Endothelial cell of umbilical vein (primary cell): ENCODE measurements around the gene GLCE. TPM values are rescaled to one million over a fixed set of nuclear protein-coding genes. Genes with fewer than 3 reads are reported as not detected.

Source experiments
- BruUV-seq: library from RNA; stranded (reverse); fragments of 400-500 nt; replicated peaks from 2 replicates; lab custom pipeline; 2021; lab: Mats Ljungman, UMichigan
- CTCF ChIA-PET: fragments of 300-600, 350-600 bp; sonication (Branson Sonifier 250); formaldehyde crosslinking; loops from one replicate; lab custom pipeline; 2021; ENCODE audit warnings: antibody characterized with exemption, inconsistent platforms; lab: Charles Lee
- POLR2A ChIA-PET: fragments of 300-600, 350-600 bp; sonication (Branson Sonifier 250); formaldehyde crosslinking; loops from one replicate; lab custom pipeline; 2021; ENCODE audit warnings: antibody characterized with exemption, inconsistent platforms; lab: Charles Lee
- DNase-seq: peaks from one replicate; pipeline ENCODE4 v3.0.0-alpha.2; 2011; ENCODE audit warnings: low read depth, low spot score
- FAIRE-seq: peaks from 2 replicates; lab custom pipeline; 2011; peaks lifted over from hg19 to GRCh38; lab: Jason Lieb, UNC
- H2AFZ ChIP-seq: 2 replicates; pipeline ENCODE4 v1.6.0; 2012; ENCODE audit warnings: low read depth, low read length, control low read depth, inconsistent platforms
- H3K27ac ChIP-seq: 2 replicates; pipeline ENCODE4 v1.5.1; 2011; ENCODE audit warnings: low read depth, mild to moderate bottlenecking, control low read depth, low read length, moderate library complexity; ENCODE audit not compliant: insufficient read depth
- H3K27me3 ChIP-seq, 2 experiments: 2 replicates each; pipeline versions ENCODE4 v1.6.0 to v1.6.1; 2011; ENCODE audit warnings: low read length in 2 of 2, mixed read lengths in 1 of 2; ENCODE audit not compliant: control insufficient read depth in 2 of 2, insufficient read depth in 2 of 2
- H3K36me3 ChIP-seq, 2 experiments: 2 replicates in 1 of 2; 3 replicates in 1 of 2; pipeline ENCODE4 v1.5.1; 2011; ENCODE audit warnings: low read length in 2 of 2, mild to moderate bottlenecking in 1 of 2, moderate library complexity in 1 of 2; ENCODE audit not compliant: control insufficient read depth in 2 of 2, insufficient read depth in 2 of 2; ENCODE audit errors: extremely low read depth in 1 of 2
- H3K4me1 ChIP-seq: 3 replicates; pipeline ENCODE4 v1.5.1; 2011; ENCODE audit warnings: mild to moderate bottlenecking, low read length; ENCODE audit not compliant: control insufficient read depth, insufficient read depth; ENCODE audit errors: extremely low read depth
- H3K4me2 ChIP-seq: 2 replicates; pipeline ENCODE4 v1.6.1; 2011; ENCODE audit warnings: low read length, control low read depth, mixed read lengths; ENCODE audit not compliant: insufficient read depth
- H3K4me3 ChIP-seq, 3 experiments: fragments of 200-600 bp in 1 of 3; sonication (generic), shearing (Covaris generic) in 1 of 3; replicated peaks in 1 of 3; 2 replicates each; pipeline ENCODE4 v1.5.1; 2011 to 2016; ENCODE audit warnings: control low read depth in 3 of 3, low read length in 3 of 3, mild to moderate bottlenecking in 2 of 3, inconsistent platforms in 1 of 3, low read depth in 1 of 3, moderate library complexity in 1 of 3; ENCODE audit not compliant: insufficient read depth in 1 of 3
- H3K79me2 ChIP-seq: 2 replicates; pipeline ENCODE4 v1.6.0; 2012; ENCODE audit warnings: low read length, inconsistent platforms; ENCODE audit not compliant: control insufficient read depth, insufficient read depth
- H3K9ac ChIP-seq: replicated peaks from 2 replicates; pipeline ENCODE3; 2011; ENCODE audit warnings: low read length, control low read depth; ENCODE audit not compliant: insufficient read depth; ENCODE audit errors: extremely low read depth
- H3K9me1 ChIP-seq: replicated peaks from 3 replicates; pipeline ENCODE4 v1.6.0; 2011; ENCODE audit warnings: mild to moderate bottlenecking, low read length; ENCODE audit not compliant: control insufficient read depth, insufficient read depth; ENCODE audit errors: extremely low read depth
- H3K9me3 ChIP-seq: replicated peaks from 2 replicates; pipeline ENCODE4 v1.5.1; 2012; ENCODE audit warnings: low read length, inconsistent platforms; ENCODE audit not compliant: control insufficient read depth, insufficient read depth
- H4K20me1 ChIP-seq: replicated peaks from 2 replicates; pipeline ENCODE3; 2011; ENCODE audit warnings: mild to moderate bottlenecking, low read length; ENCODE audit not compliant: control insufficient read depth, insufficient read depth; ENCODE audit errors: extremely low read depth
- EZH2 ChIP-seq: IDR thresholded peaks from 2 replicates; pipeline ENCODE4 v1.6.1; 2012; ENCODE audit warnings: borderline replicate concordance, low read depth, mild to moderate bottlenecking, moderate library complexity, low read length, inconsistent platforms; ENCODE audit not compliant: severe bottlenecking
- GATA2 ChIP-seq: IDR thresholded peaks from 2 replicates; pipeline ENCODE4 v1.7.0; 2011; ENCODE audit warnings: low read depth, mild to moderate bottlenecking, moderate library complexity, mixed read lengths, low read length; ENCODE audit not compliant: insufficient read length, insufficient read depth
- JUN ChIP-seq: IDR thresholded peaks from 2 replicates; pipeline ENCODE4 v1.6.1; 2011; ENCODE audit warnings: borderline replicate concordance, low read depth; ENCODE audit not compliant: insufficient read length, insufficient read depth
- MAX ChIP-seq: IDR thresholded peaks from 2 replicates; pipeline ENCODE4 v1.6.1; 2011; ENCODE audit not compliant: insufficient read depth, insufficient read length
- MYC ChIP-seq: IDR thresholded peaks from one replicate; pipeline ENCODE4 v1.6.1; 2011; ENCODE audit warnings: mild to moderate bottlenecking, low read depth, low read length
- POLR2A ChIP-seq: IDR thresholded peaks from 2 replicates; pipeline ENCODE4 v1.6.1; 2012; ENCODE audit warnings: low read depth, mild to moderate bottlenecking, control low read depth, low read length
- dilution Hi-C: fragments of 300-500 bp; cut with MboI; formaldehyde crosslinking; loops from one replicate; pipeline ENCODE4 v1.15.0; 2019; ENCODE audit warnings: low sequenced_read_pairs; ENCODE audit not compliant: extremely low pct_ligation_motif_present
- intact Hi-C: fragments of 100-400 bp; cut with micrococcal nuclease; formaldehyde crosslinking; loops from one replicate; pipeline ENCODE4 v1.10.0; 2022
- polyA plus RNA-seq, 4 experiments: library from polyadenylated mRNA; depleted of rRNA in 3 of 4; stranded (reverse) in 3 of 4; unstranded in 1 of 4; fragments of >200 nt; gene quantifications; 2 replicates each; pipeline versions ENCODE4 v1.2.1 to v1.2.3, GENCODE V29; 2011 to 2012; ENCODE audit warnings: missing spikeins in 1 of 4
- total RNA-seq: library from RNA; stranded (reverse); gene quantifications from 2 replicates; pipeline ENCODE4 v1.2.3, GENCODE V29; 2021
- TF ChIP-seq, protein P1 (sequence below), 2 donors: IDR thresholded peaks; 1 replicate in 1 of 2; 2 replicates in 1 of 2; pipeline ENCODE4 v1.5.1; 2011; ENCODE audit warnings: low read length in 2 of 2, mild to moderate bottlenecking in 2 of 2, moderate library complexity in 2 of 2, control low read depth in 1 of 2, inconsistent platforms in 1 of 2, low read depth in 1 of 2; ENCODE audit not compliant: insufficient read depth in 1 of 2; ENCODE audit errors: extremely low read depth in 1 of 2

GLCE gene
- total and polyA plus RNA-seq, 2 donors (not counting 3 experiments of a cell fraction or from before 2014, with no cell fraction given): 48.1 to 86.6 TPM

- no peaks in the 10 kb centered on the region for H3K36me3 ChIP-seq
- peaks cover 10 to 18% of the 10 kb centered on the region in 2 experiments for H3K27me3 ChIP-seq
- H3K9me1 ChIP-seq: no peaks in the 10 kb centered on the region
- H3K9ac ChIP-seq: no peak overlapping the region
- H4K20me1 ChIP-seq: no peaks in the 10 kb centered on the region
- no peak overlapping the region for H3K27ac ChIP-seq
- DNase-seq (no peak), FAIRE-seq (no peak)
- no peak overlapping the region for H2AFZ ChIP-seq
- no TSS peak for BruUV-seq
- ChIA-PET CTCF (interaction anchor here (0.6 to 1.1 kb wide), 7 partner anchors 10 to 244 kb away, joined by 3 to 5 read pairs (median 3); no protein-coding TSS in a partner anchor), POLR2A (no interaction called here)
- H3K4me3 ChIP-seq: no peak overlapping the region
- H3K79me2 ChIP-seq: no peaks in the 10 kb centered on the region
- TF ChIP-seq POLR2A: no peak
- TF ChIP-seq EZH2: no peak
- TF ChIP-seq MAX: no peak
- TF ChIP-seq, protein P1, sequence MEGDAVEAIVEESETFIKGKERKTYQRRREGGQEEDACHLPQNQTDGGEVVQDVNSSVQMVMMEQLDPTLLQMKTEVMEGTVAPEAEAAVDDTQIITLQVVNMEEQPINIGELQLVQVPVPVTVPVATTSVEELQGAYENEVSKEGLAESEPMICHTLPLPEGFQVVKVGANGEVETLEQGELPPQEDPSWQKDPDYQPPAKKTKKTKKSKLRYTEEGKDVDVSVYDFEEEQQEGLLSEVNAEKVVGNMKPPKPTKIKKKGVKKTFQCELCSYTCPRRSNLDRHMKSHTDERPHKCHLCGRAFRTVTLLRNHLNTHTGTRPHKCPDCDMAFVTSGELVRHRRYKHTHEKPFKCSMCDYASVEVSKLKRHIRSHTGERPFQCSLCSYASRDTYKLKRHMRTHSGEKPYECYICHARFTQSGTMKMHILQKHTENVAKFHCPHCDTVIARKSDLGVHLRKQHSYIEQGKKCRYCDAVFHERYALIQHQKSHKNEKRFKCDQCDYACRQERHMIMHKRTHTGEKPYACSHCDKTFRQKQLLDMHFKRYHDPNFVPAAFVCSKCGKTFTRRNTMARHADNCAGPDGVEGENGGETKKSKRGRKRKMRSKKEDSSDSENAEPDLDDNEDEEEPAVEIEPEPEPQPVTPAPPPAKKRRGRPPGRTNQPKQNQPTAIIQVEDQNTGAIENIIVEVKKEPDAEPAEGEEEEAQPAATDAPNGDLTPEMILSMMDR (IDR thresholded peaks at IDR 0.05; ENCODE audit: extremely low read depth in 1 of 2, insufficient read depth in 1 of 2, low read depth in 1 of 2, low read length in 2 of 2): peak in 1 of 2 donors; percentile 15
- no peak for TF ChIP-seq JUN
- TF ChIP-seq MYC: no peak
- TF ChIP-seq GATA2: no peak
- no peak overlapping the region for H3K4me2 ChIP-seq
- H3K4me1 ChIP-seq: peaks cover 7% of the 10 kb centered on the region
- no peaks in the 10 kb centered on the region for H3K9me3 ChIP-seq
- dilution Hi-C loops (no loop called here), intact Hi-C loops (no loop called here)
These were observed 143.1 kb downstream of the GLCE start for GRCh38 chr15:69303337-69304181.
